ENCODE measurements around the gene RAB17. TPM values are rescaled to one million over a fixed set of nuclear protein-coding genes. Genes with fewer than 3 reads are reported as not detected.
A peak's percentile ranks its signal among the peaks of the same experiment; 100 is the strongest.

The RAB17 gene
- total and polyA plus RNA-seq, 10 donors, result 0.24 to 2.2 (median 0.67) TPM; not detected in 3

DNA sequence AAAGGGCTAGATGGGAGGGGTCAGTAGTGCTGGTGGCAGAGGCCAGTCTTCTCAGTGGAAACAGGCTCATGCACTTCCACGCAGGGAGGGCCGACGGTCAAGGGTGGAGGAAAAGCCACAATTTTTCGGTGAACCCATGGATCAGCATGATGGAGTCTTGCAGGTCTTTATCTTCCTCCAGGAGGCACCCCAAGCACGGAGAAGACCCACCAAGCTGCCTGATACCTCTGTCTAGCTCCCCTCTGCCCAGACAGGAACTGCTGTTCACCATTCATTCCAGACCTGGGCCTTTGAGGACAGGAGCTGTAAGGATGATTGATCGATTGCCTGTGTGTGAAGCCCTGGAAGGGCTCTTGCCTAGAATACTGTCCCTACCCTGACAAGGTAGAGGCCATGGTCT lies 34.0 kb upstream of the RAB17 start:
- Histone ChIP-seq H3K9me3 (no peaks in the 10 kb centered on the region), H3K4me1 (peaks cover 7 to 47% (median 35%) of the 10 kb centered on the region in 6 donors), H3K27me3 (replicated peaks in 1 of 7) (peaks cover 0 to 35% (median 9%) of the 10 kb centered on the region in 7 donors), H3K4me3 (no peak overlapping the region), H3K36me3 (no peaks in the 10 kb centered on the region), H3K27ac (peak overlapping the region in 5 of 8 donors; percentile 14 to 86 (median 76))
- intact Hi-C loops (cut with DNase I; ENCODE audit: low total_unique reads), result no loop called here
- DNase-seq, result no peak
- WGBS, 5 donors, result 61 to 98% (median 78%) methylated on average over 6 of the region's 6 CpGs
- TF ChIP-seq, protein P1, sequence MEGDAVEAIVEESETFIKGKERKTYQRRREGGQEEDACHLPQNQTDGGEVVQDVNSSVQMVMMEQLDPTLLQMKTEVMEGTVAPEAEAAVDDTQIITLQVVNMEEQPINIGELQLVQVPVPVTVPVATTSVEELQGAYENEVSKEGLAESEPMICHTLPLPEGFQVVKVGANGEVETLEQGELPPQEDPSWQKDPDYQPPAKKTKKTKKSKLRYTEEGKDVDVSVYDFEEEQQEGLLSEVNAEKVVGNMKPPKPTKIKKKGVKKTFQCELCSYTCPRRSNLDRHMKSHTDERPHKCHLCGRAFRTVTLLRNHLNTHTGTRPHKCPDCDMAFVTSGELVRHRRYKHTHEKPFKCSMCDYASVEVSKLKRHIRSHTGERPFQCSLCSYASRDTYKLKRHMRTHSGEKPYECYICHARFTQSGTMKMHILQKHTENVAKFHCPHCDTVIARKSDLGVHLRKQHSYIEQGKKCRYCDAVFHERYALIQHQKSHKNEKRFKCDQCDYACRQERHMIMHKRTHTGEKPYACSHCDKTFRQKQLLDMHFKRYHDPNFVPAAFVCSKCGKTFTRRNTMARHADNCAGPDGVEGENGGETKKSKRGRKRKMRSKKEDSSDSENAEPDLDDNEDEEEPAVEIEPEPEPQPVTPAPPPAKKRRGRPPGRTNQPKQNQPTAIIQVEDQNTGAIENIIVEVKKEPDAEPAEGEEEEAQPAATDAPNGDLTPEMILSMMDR (IDR thresholded peaks at IDR 0.05 in 8 of 11, conservative IDR thresholded peaks at IDR 0.05 in 3 of 11), result peak in 1 of 11 experiments; percentile 12
- no peak for TF ChIP-seq POLR2AphosphoS5 (IDR thresholded peaks at IDR 0.05)

DNA sequence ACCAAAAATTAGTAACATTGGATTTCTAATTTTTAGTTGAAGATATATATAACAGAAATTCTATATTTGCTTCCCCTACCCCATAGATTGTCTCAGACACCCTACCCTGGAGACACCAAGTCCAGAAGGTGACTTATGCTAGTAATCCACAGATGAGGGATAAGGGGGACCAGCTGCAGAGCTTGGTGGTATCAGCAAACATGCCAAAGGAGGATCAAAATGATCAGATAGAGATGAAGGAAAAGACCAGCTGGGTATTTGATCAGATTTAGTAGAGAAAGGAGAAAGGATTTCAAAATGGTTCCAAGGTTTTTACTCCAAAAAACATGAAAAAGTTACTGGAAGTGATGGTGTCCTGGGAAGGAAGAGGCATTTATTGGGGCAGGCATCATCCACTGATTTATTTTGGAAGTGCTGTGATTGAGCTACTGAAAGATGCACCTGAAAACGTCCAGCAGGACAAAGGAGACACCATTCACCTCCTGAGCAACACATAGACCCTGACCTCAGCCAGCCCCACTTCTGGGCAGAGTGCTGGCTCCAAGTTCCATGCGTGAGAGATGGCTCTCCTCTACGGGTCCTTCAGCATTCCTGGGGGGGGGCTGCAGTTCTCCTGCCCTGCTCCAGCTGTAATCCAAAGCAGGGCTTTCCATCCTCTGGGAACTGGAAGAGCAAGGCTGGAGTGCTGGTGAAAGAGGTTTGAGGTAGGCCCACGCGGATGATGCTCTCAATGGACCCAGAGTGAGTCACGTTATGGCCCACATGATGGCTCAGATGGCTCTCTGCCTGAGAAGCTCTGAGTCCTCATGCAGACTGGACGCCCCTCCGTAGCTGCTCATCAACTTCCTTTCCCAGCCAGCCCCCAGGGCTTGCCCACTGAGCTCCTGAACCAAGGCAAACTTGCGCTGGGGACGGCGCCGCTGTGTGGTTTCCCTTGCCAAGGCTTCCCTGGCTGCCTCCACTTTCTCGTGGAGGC lies 33.2 kb upstream of the RAB17 start:
- WGBS, 5 donors, result 75 to 88% (median 82%) methylated on average over 11 to 13 of the region's 13 CpGs
- H3K27me3 ChIP-seq (replicated peaks in 1 of 7), result peaks cover 0 to 27% (median 7%) of the 10 kb centered on the region in 7 donors
- H3K27ac ChIP-seq, result peak overlapping the region in 3 of 8 donors; percentile 28 to 78 (median 74)
- H3K4me1 ChIP-seq, result peaks cover 7 to 41% (median 31%) of the 10 kb centered on the region in 6 donors
- intact Hi-C loops (cut with DNase I; ENCODE audit: low total_unique reads), result no loop called here
- no peaks in the 10 kb centered on the region for H3K36me3 ChIP-seq
- TF ChIP-seq POLR2AphosphoS5 (IDR thresholded peaks at IDR 0.05) (no peak), POLR2A (IDR thresholded peaks at IDR 0.05) (no peak)
- TF ChIP-seq, protein P1 (IDR thresholded peaks at IDR 0.05 in 8 of 11, conservative IDR thresholded peaks at IDR 0.05 in 3 of 11), result no peak
- no peak overlapping the region for H3K4me3 ChIP-seq
- no peak for DNase-seq
- no peaks in the 10 kb centered on the region for H3K9me3 ChIP-seq

DNA sequence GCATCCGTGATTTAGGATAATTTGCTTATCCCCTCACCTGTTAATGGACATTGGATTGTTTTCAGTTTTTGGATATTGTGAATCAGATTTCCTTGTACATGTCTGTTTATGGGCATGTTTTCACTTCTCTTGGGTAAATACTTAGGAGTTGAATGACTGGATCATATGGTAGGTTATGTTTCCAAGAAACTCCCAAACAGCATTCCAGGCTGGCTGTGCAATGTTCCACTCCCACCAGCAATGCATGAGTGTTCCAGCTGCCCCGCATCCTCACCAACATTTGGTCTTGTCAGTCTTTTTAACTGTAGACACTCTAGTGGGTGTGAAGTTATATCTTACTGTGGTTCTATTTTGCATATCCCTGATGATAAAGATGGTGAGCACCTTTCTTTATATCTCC lies 27.9 kb upstream of the RAB17 start:
- peak in 1 of 3 donors; percentile 80 for TF ChIP-seq POLR2AphosphoS5 (IDR thresholded peaks at IDR 0.05)
- TF ChIP-seq, protein P1 (IDR thresholded peaks at IDR 0.05 in 8 of 11, conservative IDR thresholded peaks at IDR 0.05 in 3 of 11), result no peak
- Histone ChIP-seq H3K27me3 (replicated peaks in 1 of 7) (no peaks in the 10 kb centered on the region), H3K4me3 (no peak overlapping the region), H3K36me3 (no peaks in the 10 kb centered on the region), H3K9me3 (no peaks in the 10 kb centered on the region), H3K27ac (peak overlapping the region in 6 of 8 donors; percentile 10 to 84 (median 78)), H3K4me1 (peaks cover 14 to 48% (median 36%) of the 10 kb centered on the region in 6 donors)
- WGBS, 5 donors, result 74 to 85% (median 82%) methylated on average over 2 of the region's 2 CpGs
- no peak for DNase-seq
- intact Hi-C loops (cut with DNase I; ENCODE audit: low total_unique reads), result no loop called here

DNA sequence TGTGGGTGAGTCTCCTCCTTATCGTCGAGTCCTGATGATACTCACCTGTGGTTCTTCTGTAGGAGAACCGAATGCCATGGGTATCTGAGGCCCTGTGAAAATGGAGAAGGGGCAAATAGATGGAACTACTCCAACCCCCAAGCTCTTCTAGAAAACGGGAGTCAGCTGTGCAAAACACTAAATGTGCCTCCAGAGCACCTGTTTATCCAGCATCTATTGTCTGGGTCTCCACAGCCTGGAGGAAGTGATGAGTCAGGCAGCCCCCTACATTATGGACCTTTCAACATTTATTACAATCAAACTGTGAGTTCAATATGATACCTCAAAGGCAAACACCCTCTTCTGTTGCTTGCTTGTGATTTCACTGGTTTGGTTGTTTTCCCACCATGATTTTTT lies 27.1 kb upstream of the RAB17 start:
- peak overlapping the region; percentile 10 to 84 (median 74) for H3K27ac ChIP-seq
- H3K36me3 ChIP-seq, result no peaks in the 10 kb centered on the region
- no peaks in the 10 kb centered on the region for H3K9me3 ChIP-seq
- DNase-seq, result no peak
- intact Hi-C loops (cut with DNase I; ENCODE audit: low total_unique reads), result no loop called here
- H3K4me1 ChIP-seq, result peaks cover 14 to 48% (median 36%) of the 10 kb centered on the region in 6 donors
- H3K4me3 ChIP-seq, result no peak overlapping the region
- H3K27me3 ChIP-seq (replicated peaks in 1 of 7), result no peaks in the 10 kb centered on the region
- TF ChIP-seq, protein P1 (IDR thresholded peaks at IDR 0.05 in 8 of 11, conservative IDR thresholded peaks at IDR 0.05 in 3 of 11), result no peak
- TF ChIP-seq POLR2AphosphoS5 (IDR thresholded peaks at IDR 0.05), result no peak
- no peak for TF ChIP-seq POLR2A (IDR thresholded peaks at IDR 0.05)
- 24 to 38% (median 32%) methylated on average over 4 of the region's 4 CpGs for WGBS, 5 donors

Measured in spleen (tissue), 11 donors.